HG02852 (cell line): Measurements from ENCODE around the gene E2F3.
"Not testable (repeated sequence)": the region's sequence is repeated elsewhere in the genome, so short reads cannot be mapped to it uniquely, and the experiment has no call there.

Experiments
- ATAC-seq: cut with Tn5 transposase; IDR thresholded peaks from one replicate; pipeline ENCODE4 v1.9.1; 2021; ENCODE audit warnings: mild to moderate bottlenecking, moderate library complexity; ENCODE audit not compliant: unreplicated experiment

E2F3 gene

DNA sequence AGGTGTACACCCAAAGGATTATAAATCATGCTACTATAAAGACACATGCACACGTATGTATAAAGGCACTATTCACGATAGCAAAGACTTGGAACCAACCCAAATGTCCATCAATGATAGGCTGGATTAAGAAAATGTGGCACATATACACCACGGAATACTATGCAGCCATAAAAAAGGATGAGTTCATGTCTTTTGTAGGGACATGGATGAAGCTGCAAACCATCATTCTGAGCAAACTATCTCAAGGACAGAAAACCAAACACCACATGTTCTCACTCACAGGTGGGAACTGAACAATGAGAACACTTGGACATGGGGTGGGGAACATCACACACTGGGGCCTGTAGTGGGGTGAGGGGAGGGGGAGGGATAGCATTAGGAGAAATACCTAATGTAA is 123.5 kb downstream of the E2F3 start:
- ATAC-seq: not testable (repeated sequence)

DNA sequence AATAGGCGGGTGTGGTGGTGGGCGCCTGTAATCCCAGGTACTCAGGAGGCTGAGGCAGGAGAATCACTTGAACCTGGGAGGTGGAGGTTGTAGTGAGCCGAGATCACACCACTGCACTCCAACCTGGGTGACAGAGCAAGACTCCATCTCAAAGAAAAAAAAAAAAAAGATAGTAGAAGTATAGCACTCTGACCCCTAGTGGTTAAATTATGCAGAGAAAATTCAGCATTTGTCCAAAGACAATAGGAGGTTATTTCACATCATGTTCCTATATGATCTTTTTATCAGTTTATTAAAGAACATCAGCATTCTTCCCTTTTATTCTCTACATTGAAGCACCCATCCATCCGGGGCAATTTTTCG is 127.4 kb downstream of the E2F3 start:
- ATAC-seq: peak; percentile 66

DNA sequence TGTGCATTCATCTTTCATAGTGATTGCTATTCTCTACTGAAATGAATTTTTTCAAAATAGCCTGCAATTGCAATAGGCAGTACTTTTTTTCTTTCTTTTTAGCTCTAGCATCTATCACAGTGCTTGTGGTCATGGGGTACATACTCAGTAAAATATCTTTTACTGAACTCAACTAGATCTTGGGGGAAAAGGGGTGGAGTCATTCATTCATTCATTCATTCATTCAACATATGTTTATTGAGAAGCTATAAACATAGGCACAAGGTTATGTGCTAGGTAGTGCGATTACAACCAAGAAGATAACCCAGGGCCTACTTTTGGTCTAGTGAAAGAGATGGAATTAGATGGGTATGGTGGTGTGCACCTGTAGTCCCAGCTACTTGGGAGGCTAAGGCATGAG is 131.2 kb downstream of the E2F3 start:
- no peak for ATAC-seq

DNA sequence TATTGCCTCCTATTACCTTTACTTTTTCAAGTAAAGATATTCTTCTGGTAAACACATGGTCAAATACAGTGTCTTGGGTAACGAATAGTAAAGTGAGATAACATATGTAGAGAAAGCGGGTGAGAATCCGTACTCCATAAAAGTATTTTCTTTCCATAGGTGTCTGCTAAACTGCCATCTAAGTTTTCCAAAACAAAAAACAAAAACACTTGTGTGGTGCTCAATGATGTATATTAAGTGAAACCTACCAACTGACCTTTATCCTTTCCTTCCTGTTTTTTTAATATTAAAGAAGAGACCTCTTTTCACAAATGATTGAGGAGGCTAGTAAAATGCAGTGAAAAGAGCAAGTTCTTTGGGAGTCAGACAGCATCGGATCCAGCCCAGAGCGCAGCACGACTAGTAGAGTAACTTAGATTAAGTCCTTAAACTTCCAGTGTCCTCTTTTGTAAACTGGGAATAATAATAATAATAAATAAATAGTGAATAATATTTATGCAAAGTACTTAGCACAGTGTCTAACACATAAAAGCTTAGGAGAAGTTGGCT is 132.1 kb downstream of the E2F3 start:
- peak; percentile 11 for ATAC-seq

GRCh38 chr6:20534295-20535262 is 132.9 kb downstream of the E2F3 start, which contains the start of gene CDKAL1:
TSS of gene CDKAL1 (plus strand) at chr6:20534457. CDS start at chr6:20546351, 11,894 bp downstream.
- peak; percentile 79 for ATAC-seq

DNA sequence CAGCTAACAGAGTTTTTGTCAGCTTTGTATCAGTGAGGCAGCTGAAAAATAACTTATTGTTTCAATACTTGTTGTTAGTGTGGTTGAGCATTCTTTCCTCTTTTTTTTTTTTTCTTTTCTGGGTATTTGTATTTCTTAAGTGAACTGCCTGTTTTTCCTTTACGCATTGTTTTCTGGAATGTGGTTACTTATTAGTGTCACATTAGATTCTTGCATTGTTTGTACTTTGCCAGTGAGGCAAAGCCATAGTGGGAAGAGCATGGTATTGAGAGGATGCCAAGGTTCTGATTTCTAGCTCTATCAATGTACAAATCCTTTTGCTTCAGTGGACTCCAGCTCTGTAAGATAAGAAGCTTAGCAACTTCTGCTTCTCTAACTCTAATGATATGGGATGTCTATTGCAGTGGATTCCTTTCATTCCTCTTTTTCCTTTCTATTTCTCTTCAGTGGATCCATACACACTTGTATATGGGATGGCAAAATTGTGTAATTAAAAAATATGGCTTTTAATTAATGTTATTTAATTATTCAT is 136.5 kb downstream of the E2F3 start:
- no peak for ATAC-seq

DNA sequence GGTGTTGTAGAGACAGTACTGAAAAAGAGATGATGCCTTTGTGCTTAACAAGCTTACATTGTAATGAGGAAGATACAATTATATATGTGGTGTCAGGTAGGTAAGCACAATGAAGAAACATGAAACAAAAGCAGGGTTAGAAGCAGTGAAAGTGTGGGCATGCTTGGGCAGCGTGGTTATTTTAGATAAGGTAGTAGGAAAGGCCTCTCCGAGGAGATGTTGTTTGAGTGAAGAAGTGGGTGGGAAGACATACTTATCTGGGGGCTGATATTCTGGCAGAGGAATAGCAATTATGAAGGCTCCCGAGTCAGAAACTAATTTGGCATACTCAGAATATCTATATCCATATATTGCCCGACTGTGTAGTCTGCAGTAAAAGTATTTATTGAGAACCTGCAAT is 137.2 kb downstream of the E2F3 start:
- no peak for ATAC-seq

DNA sequence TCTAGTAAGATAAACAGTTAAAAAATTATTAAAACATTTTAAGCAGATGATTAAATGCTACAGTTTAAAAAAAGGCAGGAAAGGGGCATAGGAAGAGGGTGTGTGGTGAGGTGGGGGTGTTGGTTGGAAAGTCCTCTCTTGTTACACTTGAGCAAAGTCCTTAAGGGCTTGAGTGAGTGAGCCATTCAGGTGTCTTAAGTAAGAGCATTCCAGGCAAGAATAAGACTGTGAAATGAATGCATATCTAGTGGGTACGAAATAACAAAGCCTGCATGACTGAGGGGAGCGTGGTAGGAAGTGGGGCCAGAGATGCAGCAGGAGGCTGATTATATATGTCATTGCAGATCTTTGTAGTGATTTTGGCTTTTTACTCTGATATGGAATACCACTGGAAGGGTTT is 137.7 kb downstream of the E2F3 start:
- no peak for ATAC-seq

DNA sequence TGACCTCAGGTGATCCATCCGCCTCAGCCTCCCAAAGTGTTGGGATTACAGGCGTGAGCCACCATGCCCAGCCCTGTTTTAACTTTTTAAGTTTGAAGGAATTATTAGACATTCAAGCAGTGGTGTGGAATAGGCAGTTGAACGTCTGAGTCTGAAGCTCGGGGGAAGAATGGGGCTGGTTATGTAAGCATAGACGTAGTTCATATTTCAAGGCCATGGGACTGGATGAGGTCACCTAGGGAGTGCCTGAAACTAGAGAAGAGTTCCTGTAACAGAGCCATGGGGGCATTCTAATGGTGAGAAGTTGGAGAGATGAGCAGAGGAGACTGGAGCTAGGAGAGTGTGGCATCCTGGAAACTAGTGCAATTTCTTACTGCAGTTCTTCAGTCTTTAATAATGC is 139.0 kb downstream of the E2F3 start:
- ATAC-seq: no peak

DNA sequence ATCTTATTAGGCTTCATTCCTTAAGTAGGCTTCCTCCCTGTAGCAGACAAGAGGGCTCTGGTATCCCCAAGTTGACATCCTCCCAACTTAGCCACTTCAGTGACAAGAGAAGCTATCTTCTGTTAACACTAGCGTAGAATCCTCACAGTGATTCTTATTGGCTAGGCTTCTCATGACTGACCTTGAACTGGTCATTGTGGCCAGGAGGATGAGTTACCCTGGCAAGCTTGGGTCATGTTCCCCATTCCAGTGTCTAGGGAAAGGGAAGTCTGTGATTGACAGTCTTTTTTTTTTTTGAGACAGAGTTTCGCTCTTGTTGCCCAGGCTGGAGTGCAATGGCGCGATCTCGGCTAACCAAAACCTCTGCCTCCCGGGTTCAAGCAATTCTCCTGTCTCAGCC is 139.7 kb downstream of the E2F3 start:
- no peak for ATAC-seq

- peak; percentile 99 for ATAC-seq
These were observed 141.4 kb downstream of the E2F3 start for GRCh38 chr6:20542927-20543602.
